ENCODE data around the gene IKZF4.
"Not testable (repeated sequence)": the region's sequence is repeated elsewhere in the genome, so short reads cannot be mapped to it uniquely, and the experiment has no call there.

IKZF4 gene

DNA sequence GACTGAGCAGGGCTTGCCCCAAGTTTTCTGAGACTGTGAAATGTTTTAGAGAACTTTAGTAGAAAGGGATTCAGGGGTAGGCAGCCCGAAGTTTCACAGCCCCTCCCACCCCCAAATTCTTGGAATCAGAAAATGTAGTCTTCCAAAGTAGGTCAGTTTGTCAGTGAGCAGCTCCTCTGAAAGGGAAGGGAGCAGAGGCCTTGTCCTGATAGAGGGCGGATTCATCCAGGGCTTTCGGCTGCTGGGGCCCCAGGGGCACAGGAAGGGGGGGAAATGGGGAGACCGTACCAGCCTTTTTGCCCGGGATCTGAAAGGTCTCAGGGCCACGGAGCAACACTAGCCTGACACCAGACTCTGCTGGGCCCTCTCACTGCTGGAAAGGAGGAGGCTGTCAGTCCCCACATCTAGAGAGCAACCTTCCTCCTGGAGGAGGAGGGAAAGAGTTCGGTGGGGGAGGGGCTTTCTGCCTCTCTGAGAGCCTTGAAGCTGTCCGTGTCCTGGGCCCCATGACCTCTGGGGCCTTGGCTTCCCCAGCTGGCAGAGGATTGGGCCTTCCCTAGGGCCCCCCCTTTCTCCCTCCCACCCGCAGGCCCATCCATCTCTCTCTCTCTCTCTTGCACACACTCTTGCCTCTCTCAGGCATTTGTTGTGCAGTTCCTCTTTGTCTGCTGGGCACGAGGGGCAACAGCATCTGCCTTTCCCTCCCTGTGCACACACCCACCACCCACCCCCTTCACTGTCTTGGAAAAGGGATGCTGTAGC lies at the start of gene IKZF4:
Gene IKZF4, plus strand, starts transcription at position 621 of the 762 bp plus-strand sequence. CDS start 451 bp downstream, outside the sequence.
- DNase-seq (ENCODE audit: low spot score): no peak

DNA sequence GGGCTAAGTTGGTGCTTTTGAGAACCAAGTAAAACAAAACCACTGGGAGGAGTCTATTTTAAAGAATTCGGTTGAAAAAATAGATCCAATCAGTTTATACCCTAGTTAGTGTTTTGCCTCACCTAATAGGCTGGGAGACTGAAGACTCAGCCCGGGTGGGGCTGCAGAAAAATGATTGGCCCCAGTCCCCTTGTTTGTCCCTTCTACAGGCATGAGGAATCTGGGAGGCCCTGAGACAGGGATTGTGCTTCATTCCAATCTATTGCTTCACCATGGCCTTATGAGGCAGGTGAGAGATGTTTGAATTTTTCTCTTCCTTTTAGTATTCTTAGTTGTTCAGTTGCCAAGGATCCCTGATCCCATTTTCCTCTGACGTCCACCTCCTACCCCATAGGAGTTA lies 48.8 kb upstream of the IKZF4 start:
- DNase-seq (ENCODE audit: low spot score): peak; percentile 55

DNA sequence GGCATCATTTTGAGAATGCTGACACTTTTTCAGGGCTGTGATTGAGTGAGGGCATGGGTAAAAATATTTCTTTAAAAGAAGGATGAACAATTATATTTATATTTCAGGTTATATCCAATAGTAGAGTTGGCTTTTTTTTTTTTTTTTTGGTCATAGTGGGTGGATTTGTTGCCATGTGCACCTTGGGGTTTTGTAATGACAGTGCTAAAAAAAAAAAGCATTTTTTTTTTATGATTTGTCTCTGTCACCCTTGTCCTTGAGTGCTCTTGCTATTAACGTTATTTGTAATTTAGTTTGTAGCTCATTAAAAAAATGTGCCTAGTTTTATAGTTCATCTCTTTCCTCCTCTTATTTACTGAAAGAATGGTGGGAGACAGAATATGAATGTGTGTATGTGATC lies 48.4 kb upstream of the IKZF4 start:
- no peak for DNase-seq (ENCODE audit: low spot score)

DNA sequence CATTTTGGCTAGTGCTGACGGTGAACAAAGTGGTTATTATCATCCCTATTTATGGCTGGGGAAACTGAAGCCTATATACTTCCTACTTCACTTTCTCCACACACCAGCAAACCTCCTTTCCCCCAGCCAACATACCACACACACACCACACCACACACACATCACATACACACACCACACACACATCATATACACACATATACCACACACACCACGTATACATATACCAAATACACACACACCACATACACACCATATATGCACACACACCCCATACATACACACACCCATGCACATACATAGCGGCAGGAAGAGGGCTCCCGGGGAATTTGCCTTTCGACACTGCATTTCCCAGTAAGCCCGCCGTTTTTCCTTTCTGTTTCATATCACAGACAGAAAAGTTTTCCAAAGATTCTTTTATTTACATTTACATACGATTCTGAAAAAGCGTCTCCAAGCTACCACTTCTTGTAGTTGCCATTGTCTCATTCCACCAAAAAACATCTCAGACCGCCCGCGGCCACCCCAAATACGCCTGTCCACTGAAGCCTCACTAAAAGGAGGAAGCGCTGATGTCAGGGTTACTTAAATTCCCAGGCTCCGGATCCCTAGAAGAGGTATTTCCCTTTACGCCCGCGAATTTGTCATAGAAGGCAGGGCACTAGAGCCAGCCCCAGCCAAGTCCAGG lies 47.8 kb upstream of the IKZF4 start:
- no peak for DNase-seq (ENCODE audit: low spot score)

DNA sequence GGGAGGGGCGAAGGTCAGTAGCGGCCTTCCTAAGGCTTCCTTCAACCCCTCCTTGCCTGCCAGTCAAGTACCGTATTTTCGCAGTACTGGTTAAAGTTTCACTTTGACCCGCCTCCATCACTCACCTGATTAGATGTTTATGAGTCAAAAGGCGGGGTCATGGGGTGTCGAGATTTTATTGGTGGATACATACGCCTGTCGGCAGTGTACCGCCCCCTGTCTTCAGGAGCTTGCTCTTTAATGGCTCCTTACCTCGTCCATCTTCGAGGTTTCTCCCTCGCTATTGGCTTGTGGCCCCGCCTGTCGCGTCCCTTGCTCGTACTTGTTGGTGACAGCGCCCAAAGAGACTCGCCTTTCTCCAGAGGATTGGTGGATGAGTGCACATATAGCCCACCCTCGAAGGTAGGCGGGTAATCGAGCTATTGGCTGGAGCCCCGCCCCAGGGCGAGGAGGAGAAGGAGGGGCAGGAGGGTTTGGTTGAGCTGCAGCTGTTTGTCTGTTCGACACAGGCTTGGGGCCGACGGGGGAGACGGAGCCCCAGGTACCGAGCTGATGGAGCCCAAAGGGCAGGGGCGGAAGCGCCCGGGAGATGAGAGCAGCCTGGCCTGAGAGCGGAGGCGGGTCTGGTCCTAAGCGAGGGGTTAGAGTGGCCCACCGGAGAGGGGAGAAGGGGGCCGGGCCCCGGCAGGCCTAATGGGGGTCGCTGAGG lies 47.1 kb upstream of the IKZF4 start, which contains the start of gene RAB5B:
Gene RAB5B, plus strand, starts transcription at position 480 of the 709 bp plus-strand sequence. CDS start 12,883 bp downstream, outside the sequence.
- DNase-seq (ENCODE audit: low spot score): peak; percentile 97

DNA sequence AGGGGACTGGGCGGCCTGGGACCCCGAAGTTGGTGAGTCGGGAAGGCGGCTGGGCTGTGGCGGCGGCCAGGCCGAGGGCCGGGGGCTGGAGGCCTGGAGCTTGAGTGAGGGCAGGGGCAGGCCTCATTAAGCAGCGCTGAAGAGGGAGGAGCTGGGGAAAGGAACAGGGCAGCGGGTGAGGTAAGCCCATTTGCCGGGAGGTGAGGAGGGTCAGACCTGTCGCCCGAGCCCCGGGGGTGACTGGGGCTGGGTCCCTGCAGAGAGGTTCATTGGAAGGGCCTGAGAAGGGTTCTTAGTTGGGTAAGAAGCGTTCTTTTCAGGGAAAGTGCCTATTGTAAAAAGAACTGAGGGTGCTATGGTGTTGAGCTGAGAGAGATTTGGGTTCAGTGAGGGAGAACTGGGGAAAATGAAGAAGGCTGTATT lies 46.5 kb upstream of the IKZF4 start:
- DNase-seq (ENCODE audit: low spot score): peak; percentile 49

DNA sequence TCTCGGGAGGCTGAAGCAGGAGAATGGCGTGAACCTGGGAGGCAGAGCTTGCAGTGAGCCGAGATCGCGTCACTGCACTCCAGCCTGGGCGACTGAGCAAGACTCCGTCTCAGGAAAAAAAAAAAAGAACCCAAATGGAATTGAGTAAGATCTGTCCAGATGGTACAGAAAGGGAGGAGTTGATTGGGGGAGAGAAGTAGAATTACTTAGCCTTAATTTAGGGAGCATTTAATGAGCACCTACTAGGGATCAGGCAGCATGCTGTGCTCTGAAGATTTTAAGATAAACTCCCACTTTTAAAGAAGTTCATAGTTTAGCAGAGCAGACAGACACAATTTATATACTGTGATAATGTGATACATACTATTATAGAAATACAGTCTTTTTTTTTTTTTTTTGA lies 42.5 kb upstream of the IKZF4 start:
- DNase-seq (ENCODE audit: low spot score): no peak

DNA sequence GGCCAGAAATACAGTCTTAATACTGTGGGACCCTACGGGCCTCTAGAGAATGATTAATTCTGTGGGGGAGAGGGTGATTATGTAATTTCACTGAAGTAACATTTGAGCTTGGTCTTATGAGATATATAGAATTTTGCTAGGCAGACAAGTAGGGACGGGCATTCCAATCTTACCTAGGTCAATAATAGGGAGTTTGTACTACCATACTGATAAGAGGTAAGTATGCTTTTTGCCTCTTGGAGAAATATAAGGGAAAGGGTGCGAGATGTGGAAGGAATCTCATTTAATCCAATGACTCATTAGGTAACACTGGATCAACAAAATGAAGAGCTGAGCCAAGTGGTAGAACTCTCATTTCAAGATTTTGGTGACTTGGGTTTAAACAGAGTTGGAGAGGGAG lies 41.8 kb upstream of the IKZF4 start:
- no peak for DNase-seq (ENCODE audit: low spot score)

DNA sequence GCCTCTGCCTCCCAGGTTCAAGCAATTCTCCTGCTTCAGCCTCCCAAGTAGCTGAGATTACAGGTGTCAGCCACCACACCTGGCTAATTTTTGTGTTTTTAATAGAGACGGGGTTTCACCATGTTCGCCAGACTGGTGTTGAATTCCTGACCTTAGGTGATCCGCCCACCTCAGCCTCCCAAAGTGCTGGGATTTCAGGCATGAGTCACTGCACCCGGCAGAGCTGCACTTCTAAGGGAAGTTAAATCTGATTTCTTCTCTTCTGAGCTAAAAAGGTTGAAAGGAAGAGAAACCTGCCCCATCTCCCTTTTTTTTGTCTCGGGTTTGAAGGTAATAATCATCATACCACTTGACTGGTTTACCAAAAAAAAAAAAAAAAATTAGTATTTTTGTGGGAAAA lies 39.0 kb upstream of the IKZF4 start:
- DNase-seq (ENCODE audit: low spot score): not testable (repeated sequence)

DNA sequence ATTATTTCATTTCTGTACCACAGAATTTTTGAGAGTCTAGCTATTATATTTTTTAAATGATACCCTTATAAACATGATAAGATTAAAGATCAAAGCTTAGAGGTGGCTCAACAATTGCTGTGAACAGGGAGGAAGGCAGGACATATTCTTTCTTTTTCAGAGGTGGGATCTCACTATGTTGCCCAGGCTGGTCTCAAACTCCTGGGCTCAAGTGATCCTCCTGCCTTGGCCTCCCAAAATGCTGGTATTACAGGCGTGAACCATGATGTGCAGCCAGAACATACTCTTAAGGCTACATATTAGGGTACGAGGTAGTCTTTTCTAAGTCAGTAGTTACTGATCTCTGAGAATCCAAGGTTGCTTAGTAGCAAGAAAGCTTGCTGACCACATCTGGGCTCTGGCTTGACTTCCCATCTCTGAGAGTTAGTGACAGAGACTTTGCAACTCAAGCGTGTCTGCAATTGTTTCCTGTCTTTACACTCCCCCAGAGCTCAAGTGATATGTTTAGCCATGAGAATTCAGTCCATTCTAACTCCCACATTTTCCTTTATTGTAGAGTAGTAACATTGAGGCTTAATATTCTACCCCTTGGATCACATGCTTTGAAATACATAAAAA lies 38.4 kb upstream of the IKZF4 start:
- no peak for DNase-seq (ENCODE audit: low spot score)

DNA sequence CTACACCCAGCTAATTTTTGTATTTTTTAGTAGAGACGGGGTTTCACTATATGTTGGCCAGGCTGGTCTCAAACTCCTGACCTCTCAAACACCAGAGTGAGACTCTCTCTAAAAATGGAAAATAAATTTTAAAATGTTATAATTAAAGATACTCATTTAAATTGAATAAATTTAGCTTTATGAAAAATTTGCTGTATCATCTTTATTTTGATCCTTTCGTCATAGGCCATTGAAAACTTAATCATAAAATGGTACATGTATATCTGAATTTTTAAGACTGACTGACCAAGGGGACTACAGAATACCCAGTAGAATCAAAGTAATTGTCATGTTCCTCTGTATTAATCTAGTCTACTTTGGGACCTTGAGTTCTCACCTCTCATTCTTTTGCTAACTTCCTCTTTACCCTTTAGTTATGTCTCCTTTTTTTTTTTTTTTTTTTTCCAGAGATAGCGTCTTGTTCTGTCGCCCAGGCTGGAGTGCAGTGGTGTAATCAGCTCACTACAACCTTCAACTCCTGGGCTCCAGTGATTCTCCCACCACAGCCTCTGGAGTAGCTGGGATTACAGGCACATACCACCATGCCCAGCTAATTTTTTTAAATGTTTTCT lies 37.5 kb upstream of the IKZF4 start:
- DNase-seq (ENCODE audit: low spot score): no peak

DNA sequence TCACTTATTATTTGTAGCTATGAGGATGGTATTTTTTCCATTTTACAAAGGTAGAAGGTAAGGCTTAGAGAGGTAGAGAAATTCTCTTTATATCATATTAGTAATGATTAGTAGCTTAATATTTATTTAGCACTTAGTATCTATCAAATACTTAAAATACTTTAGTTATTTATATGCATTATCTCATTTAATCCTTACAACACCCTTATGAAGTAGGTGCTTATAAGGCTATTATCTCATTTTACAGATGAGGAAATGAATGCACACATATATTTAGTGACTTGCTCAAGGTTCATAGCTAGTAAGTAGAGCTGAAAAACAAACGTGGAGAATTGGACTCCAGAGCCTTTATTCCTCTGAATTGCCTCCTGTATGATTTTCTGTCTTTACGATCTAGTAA lies 36.0 kb upstream of the IKZF4 start:
- no peak for DNase-seq (ENCODE audit: low spot score)

DNA sequence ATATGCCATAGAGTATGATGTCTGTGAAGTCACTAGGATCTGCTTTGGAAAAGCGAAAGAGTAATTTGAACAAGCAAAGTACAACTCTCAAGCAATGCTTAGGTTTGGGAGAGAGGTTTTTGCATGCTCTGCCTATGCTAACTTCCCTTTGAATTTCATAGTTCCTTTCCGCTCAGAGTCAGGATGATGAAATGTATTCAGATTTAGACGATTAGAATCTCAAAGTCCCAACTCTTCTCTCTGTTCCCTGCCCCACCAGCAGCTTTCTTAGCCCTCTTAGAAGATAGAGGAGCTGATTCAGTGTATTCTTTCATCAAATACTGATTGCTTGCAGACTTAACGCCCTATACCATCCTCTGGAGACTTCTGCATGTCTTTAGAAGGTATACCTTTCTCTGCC lies 35.5 kb upstream of the IKZF4 start:
- DNase-seq (ENCODE audit: low spot score): no peak

DNA sequence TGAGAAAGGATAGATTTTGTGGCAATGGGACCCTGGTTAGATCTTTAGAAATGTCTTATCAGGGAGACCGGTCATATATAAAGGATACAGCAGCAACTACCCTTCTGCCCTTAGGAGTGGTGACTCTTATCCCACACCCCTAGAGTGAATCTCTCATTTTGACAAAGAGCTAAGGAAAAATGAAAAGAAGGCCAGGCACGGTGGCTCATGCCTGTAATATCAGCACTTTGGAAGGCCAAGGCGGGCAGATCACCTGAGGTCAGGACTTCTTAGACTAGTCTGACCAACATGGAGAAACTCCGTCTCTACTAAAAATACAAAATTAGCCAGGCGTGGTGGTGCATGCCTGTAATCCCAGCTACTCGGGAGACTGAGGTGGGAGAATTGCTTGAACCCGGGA lies 34.9 kb upstream of the IKZF4 start:
- DNase-seq (ENCODE audit: low spot score): not testable (repeated sequence)

DNA sequence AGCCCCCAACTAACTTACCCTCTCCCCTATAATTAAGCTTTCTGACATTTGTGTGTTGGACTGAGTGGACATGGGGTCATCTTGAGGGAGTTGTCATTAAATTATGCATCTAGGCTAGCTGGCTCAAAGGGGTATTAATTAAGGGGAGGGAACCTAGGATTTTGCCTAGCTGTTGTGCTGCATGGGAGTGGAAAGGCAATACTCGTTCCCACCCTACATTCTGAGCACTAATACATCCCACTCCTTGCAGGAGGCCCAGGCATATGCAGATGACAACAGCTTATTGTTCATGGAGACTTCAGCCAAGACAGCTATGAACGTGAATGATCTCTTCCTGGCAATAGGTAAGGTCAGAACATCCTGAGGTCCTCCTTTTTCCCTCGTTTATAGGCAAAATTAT lies 29.7 kb upstream of the IKZF4 start:
- DNase-seq (ENCODE audit: low spot score): no peak

DNA sequence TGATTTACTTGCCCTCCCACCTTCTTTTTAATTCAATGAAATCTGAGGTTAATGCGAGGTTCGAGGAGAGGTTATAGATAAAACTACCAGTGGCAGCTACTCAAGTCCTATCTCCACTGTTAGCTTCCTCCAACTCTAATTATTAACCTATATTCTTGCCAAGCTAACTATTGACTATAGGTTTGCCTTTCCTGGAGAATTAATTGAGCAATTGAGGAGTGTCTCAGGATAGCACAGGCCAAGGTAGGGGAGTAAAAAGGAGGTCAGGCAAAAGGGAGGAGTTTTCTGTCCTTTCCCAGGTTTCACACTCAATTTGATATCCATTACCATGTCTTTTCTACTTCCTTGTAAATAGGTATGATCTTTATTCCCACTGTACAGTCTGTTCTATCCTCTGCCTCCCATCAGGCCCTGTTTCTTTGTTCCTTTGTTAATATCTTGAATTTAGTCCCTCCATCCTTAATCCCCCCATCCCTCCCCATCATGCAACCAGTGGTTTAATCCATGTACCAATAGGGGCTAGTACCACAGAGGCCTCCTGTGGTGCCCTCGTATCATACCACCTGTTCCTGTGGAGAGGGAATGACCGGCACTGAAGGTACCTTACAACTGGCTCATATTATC lies 27.5 kb upstream of the IKZF4 start:
- DNase-seq (ENCODE audit: low spot score): no peak

DNA sequence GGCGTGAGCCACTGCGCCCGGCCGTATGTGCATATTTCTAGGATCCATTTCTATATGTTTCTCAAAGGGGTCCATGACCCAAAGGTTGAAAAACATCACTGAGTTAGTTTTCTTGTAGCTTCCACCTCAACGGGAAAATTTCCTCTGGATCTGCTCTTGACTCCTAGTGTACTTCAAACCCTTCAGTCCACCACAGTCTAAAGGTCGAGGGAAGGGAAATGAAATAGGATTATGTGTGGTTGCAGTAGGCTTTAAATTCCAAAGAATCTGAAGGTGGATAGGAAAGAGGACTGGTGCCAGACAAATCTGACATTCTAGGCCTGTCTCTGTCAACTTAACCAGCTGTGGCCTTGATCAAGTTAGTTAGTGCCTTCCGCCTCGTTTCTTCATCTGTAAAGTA lies 25.5 kb upstream of the IKZF4 start:
- no peak for DNase-seq (ENCODE audit: low spot score)

DNA sequence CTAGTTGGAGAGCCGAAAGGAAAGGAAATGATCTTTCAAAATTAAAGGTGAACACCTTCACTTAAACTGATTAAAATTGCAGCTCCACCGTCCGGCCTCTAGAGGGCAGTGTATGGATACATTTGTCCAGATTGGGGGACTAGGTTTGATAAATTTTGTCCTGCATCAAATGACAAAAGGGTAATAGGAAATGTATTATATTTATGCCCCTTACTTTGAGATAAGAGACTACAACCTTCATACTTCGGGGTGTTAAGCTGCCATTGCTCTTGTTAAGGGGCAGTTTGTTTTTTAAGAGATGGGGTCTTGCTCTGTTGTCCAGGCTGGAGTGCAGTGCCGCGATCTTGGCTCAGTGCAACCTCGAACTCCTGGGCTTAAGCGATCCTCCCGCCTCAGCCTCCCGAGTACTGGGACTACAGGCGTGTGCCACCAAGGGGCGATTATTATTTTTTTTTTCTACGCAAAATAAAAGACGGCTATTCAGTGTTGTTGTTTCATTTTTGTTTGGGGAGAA lies 24.6 kb upstream of the IKZF4 start:
- peak; percentile 63 for DNase-seq (ENCODE audit: low spot score)

DNA sequence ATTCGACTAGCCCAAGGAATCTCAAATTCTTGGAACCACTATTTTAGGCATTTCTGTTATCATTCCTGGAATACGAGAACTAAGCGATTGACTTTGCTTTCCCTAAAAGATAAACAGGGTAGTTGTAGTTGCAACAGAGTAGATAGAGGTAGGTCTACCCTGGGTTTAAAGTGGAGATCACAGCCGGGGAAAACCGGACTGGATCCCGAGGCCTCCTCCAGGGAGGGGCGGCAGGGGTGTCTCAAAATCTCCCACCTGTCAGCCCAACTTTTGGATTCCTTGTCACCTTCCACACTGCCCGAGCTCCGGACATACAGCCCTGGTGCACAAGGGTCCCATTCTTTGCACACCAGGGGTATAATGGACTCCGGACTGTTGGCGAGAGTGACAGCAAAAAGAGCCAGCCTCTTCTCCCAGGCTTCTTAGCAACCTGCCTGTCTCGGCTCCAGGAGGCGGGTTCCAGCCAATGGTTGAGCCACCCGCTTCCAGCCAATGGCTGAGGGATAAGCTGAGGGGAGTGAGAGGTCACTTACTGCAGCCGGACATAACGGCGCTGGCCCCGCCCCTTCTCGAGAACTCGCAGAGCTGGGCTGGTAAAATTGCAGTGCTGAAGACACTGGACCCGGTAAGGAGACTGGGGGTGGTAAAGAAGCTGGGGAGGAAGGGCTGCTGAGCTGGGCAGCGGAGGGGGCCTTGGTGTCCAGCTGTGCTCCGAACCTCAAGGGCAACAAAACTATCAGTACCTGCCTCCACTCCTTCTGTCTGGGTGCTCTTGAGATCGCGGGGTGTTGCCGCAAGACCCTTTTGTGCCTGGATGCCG lies 23.9 kb upstream of the IKZF4 start, which contains the start of gene SUOX:
Gene SUOX, plus strand, starts transcription at position 562 of the 820 bp plus-strand sequence. CDS start 4,946 bp downstream, outside the sequence.
- DNase-seq (ENCODE audit: low spot score): peak; percentile 99

DNA sequence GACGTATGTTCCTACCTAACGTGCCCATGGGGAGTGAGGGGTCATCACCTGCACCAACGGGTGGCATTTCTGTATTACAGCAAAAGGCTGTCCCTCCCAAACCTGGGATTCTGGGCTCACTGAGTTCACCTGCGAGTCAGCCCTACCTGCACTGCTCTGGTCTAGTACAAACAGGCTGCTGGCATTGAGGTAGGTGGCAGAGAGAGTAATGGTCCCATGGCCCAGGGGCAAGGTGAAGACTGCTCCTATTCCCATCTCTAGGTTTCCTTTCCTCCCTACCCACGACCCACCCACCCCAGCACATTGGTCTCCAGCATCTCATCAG lies 23.3 kb upstream of the IKZF4 start:
- DNase-seq (ENCODE audit: low spot score): no peak
